Kidney capillary endothelial cell (primary cell): Measurements from ENCODE around the gene DRAM2.

Experiments used
- DNase-seq: peaks from one replicate; pipeline ENCODE4 v3.0.0-alpha.2; 2018; ENCODE audit warnings: low spot score

DRAM2 gene

GRCh38 chr1:111139956-111140679, at the start of gene DRAM2, which contains the start of gene CEPT1:
Gene DRAM2, minus strand, starts transcription at chr1:111140093. Its CDS starts 8,539 bp downstream, at chr1:111131554.
Gene CEPT1, plus strand, starts transcription at chr1:111140223. Its CDS starts 7,492 bp downstream, at chr1:111147715.
- peak; percentile 95 for DNase-seq

GRCh38 chr1:111184663-111185062, 44.8 kb upstream of the DRAM2 start:
- DNase-seq, result no peak

GRCh38 chr1:111183308-111184069, 43.6 kb upstream of the DRAM2 start:
- no peak for DNase-seq

GRCh38 chr1:111182052-111182451, 42.2 kb upstream of the DRAM2 start:
- DNase-seq, result no peak

GRCh38 chr1:111179968-111180533, 40.2 kb upstream of the DRAM2 start:
- DNase-seq, result no peak

- DNase-seq, result no peak
These were observed 36.8 kb upstream of the DRAM2 start for GRCh38 chr1:111176678-111177077.

GRCh38 chr1:111175349-111175748, 35.5 kb upstream of the DRAM2 start:
- DNase-seq, result no peak

- no peak for DNase-seq
These were observed 34.2 kb upstream of the DRAM2 start for GRCh38 chr1:111174070-111174469.

GRCh38 chr1:111172463-111172862, 32.6 kb upstream of the DRAM2 start:
- no peak for DNase-seq

- DNase-seq, result no peak
These were observed 24.3 kb upstream of the DRAM2 start for GRCh38 chr1:111164151-111164550.

GRCh38 chr1:111163363-111163762, 23.5 kb upstream of the DRAM2 start:
- DNase-seq, result no peak

GRCh38 chr1:111162488-111162880, 22.6 kb upstream of the DRAM2 start:
- DNase-seq, result no peak

- DNase-seq, result no peak
These were observed 22.1 kb upstream of the DRAM2 start for GRCh38 chr1:111161843-111162487.

- DNase-seq, result no peak
These were observed 17.5 kb upstream of the DRAM2 start for GRCh38 chr1:111157431-111157830.

GRCh38 chr1:111154021-111154999, 14.4 kb upstream of the DRAM2 start:
- no peak for DNase-seq

GRCh38 chr1:111151838-111152237, 11.9 kb upstream of the DRAM2 start:
- no peak for DNase-seq

- peak; percentile 27 for DNase-seq
These were observed 8.5 kb upstream of the DRAM2 start for GRCh38 chr1:111148376-111148881.

- DNase-seq, result no peak
These were observed 8.1 kb upstream of the DRAM2 start for GRCh38 chr1:111147948-111148347.

- no peak for DNase-seq
These were observed 6.3 kb upstream of the DRAM2 start for GRCh38 chr1:111145963-111146768.

GRCh38 chr1:111145542-111145941, 5.6 kb upstream of the DRAM2 start:
- DNase-seq, result no peak
